Activated CD8-positive, alpha-beta T cell treated with anti-CD3 and anti-CD28 coated beads for 36 hours (primary cell): ENCODE results near the gene CHL1. TPM values are rescaled to one million over a fixed set of nuclear protein-coding genes. Genes with fewer than 3 reads are reported as not detected.

ENCODE experiments used
- ATAC-seq: fragments of 200-7000 bp; cut with Tn5 transposase; one replicate; pipeline ENCODE4 v1.10.0; 2021; ENCODE audit warnings: mild to moderate bottlenecking, moderate library complexity
- CTCF ChIA-PET: fragments of 350-600 bp; sonication (Branson Sonifier 250); formaldehyde crosslinking; loops from one replicate; lab custom pipeline; 2021; ENCODE audit warnings: antibody characterized with exemption; lab: Charles Lee
- POLR2A ChIA-PET: fragments of 350-600 bp; sonication (Branson Sonifier 250); formaldehyde crosslinking; loops from one replicate; lab custom pipeline; 2021; ENCODE audit warnings: antibody characterized with exemption; lab: Charles Lee
- DNase-seq: peaks from one replicate; pipeline ENCODE4 v3.0.0-alpha.2; 2020
- H3K27ac Mint-ChIP-seq: one replicate; pipeline ENCODE4 v1.8.0; 2021; ENCODE audit warnings: mild to moderate bottlenecking, mixed read lengths
- H3K27me3 Mint-ChIP-seq: one replicate; pipeline ENCODE4 v1.8.0; 2021; ENCODE audit warnings: mixed read lengths
- H3K36me3 Mint-ChIP-seq: one replicate; pipeline ENCODE4 v1.8.0; 2021; ENCODE audit warnings: low read depth, mixed read lengths
- H3K4me1 Mint-ChIP-seq: one replicate; pipeline ENCODE4 v1.8.0; 2021; ENCODE audit warnings: low read depth, mixed read lengths
- H3K4me3 Mint-ChIP-seq: one replicate; pipeline ENCODE4 v1.8.0; 2021; ENCODE audit warnings: mild to moderate bottlenecking, moderate library complexity, mixed read lengths
- H3K9me3 Mint-ChIP-seq: one replicate; pipeline ENCODE4 v1.8.0; 2021; ENCODE audit warnings: mixed read lengths
- intact Hi-C: fragments of 100-400 bp; cut with micrococcal nuclease; formaldehyde crosslinking; loops from one replicate; pipeline ENCODE4 v1.10.0; 2022
- total RNA-seq, 2 experiments: library from RNA; stranded (reverse); gene quantifications; one replicate each; pipeline ENCODE4 v1.2.3, GENCODE V29; 2021
- TF ChIP-seq, protein P1 (sequence below): fragments of 200-600 bp; IDR thresholded peaks from one replicate; pipeline ENCODE4 v1.8.0; 2022; ENCODE audit warnings: antibody characterized with exemption, mild to moderate bottlenecking

Gene CHL1
- total RNA-seq, 2 experiments from 2014 or later = not detected

DNA sequence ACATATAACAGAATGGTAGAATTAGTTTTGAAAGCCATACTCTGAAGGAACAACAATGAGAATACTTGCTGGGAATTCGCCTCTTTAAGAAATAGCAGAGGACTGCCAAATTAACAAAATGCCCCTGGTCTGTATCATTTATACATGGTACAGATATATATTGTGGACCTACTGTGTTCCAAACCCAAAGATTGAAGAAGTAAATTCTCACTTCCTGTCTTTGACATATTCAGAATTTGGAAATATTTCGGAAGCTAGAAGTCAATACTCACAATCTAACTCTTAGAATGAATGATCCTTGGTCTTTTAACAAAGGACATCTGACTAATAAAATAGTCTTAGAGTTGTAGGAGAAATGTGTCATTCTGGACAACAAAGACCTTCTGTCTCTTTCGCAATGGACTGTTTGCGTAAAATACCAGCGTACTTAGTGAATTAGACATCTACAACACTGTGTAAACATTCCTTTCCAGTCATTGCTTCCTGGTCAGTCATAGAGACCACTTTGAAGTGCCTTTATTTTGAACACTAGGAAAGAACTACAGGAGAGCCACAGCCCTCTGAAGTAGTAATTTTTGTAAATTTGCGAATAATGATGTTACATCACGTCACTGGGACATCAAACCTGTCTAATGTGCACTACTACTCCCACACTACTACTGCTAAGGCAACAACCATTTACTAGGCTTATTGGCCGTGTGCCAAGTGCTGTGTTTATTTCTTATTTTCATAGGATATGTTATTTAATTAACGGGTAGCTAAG is 68.0 kb downstream of the CHL1 start:
- POLR2A ChIA-PET = no interaction called here

DNA sequence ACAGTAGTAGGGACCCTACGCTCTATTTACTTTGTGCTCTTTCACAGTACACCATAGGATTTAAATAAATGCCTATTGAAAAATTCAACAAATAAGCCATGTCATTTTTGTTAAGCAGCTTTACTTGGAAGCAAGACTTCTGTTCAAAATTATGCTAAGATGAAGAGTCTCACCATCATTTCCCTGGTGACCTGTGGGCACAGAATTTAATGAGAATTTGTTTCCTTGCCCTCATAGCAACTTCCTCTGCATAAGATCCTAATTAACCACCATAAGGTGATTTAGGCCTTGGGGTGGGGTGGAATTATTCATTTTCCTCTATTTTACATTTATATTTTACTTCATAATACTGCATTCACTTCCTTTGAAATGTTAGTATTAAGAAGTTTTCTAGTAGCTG is 70.5 kb downstream of the CHL1 start:
- ATAC-seq = no peak
- no peaks in the 10 kb centered on the region for H3K36me3 Mint-ChIP-seq
- intact Hi-C loops = no loop called here
- no peak overlapping the region for H3K27ac Mint-ChIP-seq
- H3K9me3 Mint-ChIP-seq = peaks cover 3% of the 10 kb centered on the region
- TF ChIP-seq, protein P1, sequence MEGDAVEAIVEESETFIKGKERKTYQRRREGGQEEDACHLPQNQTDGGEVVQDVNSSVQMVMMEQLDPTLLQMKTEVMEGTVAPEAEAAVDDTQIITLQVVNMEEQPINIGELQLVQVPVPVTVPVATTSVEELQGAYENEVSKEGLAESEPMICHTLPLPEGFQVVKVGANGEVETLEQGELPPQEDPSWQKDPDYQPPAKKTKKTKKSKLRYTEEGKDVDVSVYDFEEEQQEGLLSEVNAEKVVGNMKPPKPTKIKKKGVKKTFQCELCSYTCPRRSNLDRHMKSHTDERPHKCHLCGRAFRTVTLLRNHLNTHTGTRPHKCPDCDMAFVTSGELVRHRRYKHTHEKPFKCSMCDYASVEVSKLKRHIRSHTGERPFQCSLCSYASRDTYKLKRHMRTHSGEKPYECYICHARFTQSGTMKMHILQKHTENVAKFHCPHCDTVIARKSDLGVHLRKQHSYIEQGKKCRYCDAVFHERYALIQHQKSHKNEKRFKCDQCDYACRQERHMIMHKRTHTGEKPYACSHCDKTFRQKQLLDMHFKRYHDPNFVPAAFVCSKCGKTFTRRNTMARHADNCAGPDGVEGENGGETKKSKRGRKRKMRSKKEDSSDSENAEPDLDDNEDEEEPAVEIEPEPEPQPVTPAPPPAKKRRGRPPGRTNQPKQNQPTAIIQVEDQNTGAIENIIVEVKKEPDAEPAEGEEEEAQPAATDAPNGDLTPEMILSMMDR = no peak
- H3K27me3 Mint-ChIP-seq = no peaks in the 10 kb centered on the region
- H3K4me1 Mint-ChIP-seq = no peaks in the 10 kb centered on the region
- ChIA-PET CTCF (no interaction called here), POLR2A (no interaction called here)
- no peak overlapping the region for H3K4me3 Mint-ChIP-seq
- no peak for DNase-seq

More for the DNA sequence above, 68.0 kb downstream of the CHL1 start:
- Mint-ChIP-seq H3K9me3 (peaks cover 3% of the 10 kb centered on the region), H3K27ac (no peak overlapping the region), H3K36me3 (no peaks in the 10 kb centered on the region), H3K4me3 (no peak overlapping the region), H3K27me3 (no peaks in the 10 kb centered on the region), H3K4me1 (no peaks in the 10 kb centered on the region)
- DNase-seq (no peak), ATAC-seq (no peak)
- CTCF ChIA-PET = no interaction called here
- TF ChIP-seq, protein P1 = no peak
- intact Hi-C loops = no loop called here

DNA sequence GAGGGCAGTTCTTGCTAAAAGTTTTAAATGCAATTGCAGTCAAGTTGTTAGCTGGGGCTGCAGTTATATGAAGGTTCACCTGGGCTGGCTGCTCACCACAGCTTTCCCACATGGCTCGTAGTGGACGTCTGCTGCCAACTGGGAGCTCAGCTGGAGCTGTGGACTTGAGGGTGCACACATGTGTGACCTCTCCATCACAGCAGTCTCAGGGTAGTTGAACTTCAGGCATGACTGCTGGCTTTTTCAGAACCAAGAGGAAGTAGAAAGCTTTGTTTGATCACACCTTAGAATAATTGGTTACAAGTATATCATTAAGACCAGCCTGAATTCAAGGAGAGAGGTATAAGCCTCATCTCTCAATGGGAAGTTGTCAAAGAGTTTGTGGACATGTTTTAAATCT is 74.1 kb downstream of the CHL1 start:
- no peak for DNase-seq
- ChIA-PET POLR2A (no interaction called here), CTCF (interaction anchor here (1.0 to 1.1 kb wide), 2 partner anchors 9 to 83 kb away, joined by 3 read pairs; no protein-coding TSS in a partner anchor)
- Mint-ChIP-seq H3K27ac (no peak overlapping the region), H3K27me3 (no peaks in the 10 kb centered on the region), H3K4me1 (no peaks in the 10 kb centered on the region), H3K4me3 (no peak overlapping the region), H3K9me3 (no peaks in the 10 kb centered on the region), H3K36me3 (no peaks in the 10 kb centered on the region)
- TF ChIP-seq, protein P1 = no peak
- intact Hi-C loops = no loop called here
- ATAC-seq = no peak

DNA sequence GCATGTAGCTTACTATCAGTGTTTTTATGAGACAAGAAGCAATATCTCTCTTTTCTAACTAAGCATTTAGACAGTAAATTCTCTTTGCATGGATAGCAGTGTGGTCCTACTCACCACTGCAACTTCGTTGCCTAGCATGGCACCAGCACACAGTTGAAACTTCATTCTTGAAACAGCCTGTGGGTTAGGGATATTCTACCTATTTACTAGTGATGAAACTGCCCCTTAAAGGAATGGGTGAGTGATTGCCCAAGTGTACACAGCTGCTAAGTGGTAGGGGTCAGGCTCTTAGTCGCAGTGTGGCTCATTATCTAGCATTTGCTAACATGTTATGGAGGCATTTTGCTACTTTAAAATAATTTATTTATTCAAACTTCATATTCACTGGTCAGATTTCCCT is 78.4 kb downstream of the CHL1 start:
- H3K27ac Mint-ChIP-seq = no peak overlapping the region
- POLR2A ChIA-PET = no interaction called here
- no peaks in the 10 kb centered on the region for H3K36me3 Mint-ChIP-seq
- H3K9me3 Mint-ChIP-seq = no peaks in the 10 kb centered on the region
- H3K4me1 Mint-ChIP-seq = no peaks in the 10 kb centered on the region
- DNase-seq = no peak
- TF ChIP-seq, protein P1 = no peak
- H3K27me3 Mint-ChIP-seq = no peaks in the 10 kb centered on the region
- H3K4me3 Mint-ChIP-seq = no peak overlapping the region
- no peak for ATAC-seq
- intact Hi-C loops = no loop called here
- CTCF ChIA-PET = no interaction called here

DNA sequence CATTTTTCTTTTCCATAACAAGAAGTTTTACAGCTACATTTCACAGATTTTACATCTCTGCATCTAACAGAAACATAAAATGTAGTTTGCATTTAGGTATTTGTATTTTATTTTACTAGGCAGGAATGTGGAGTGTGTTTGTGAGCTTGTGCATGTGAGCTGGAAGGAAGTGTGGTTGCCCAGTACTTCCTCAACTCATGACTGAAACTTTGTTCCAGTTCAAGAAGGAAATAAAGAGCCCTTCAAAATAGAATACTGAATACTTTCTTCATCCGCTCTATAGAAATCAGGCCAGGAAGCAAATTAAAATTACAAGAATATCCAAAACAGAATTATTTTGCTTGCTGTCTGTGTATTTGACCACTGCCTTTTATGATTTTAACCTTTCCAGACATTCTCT is 81.3 kb downstream of the CHL1 start:
- peaks cover 4% of the 10 kb centered on the region for H3K9me3 Mint-ChIP-seq
- DNase-seq = no peak
- no peak for ATAC-seq
- intact Hi-C loops = no loop called here
- H3K27me3 Mint-ChIP-seq = no peaks in the 10 kb centered on the region
- ChIA-PET POLR2A (no interaction called here), CTCF (no interaction called here)
- H3K27ac Mint-ChIP-seq = no peak overlapping the region
- no peaks in the 10 kb centered on the region for H3K4me1 Mint-ChIP-seq
- TF ChIP-seq, protein P1 = no peak
- H3K4me3 Mint-ChIP-seq = no peak overlapping the region
- no peaks in the 10 kb centered on the region for H3K36me3 Mint-ChIP-seq
